HG03565 (cell line): ENCODE data around the gene CLEC2A.
"Not testable (repeated sequence)": the region's sequence is repeated elsewhere in the genome, so short reads cannot be mapped to it uniquely, and the experiment has no call there.

ENCODE experiments used
- ATAC-seq: cut with Tn5 transposase; IDR thresholded peaks from one replicate; pipeline ENCODE4 v1.9.1; 2021; ENCODE audit warnings: mild to moderate bottlenecking, moderate library complexity; ENCODE audit not compliant: unreplicated experiment

Gene CLEC2A

GRCh38 chr12:9932270-9932669 lies at the start of gene CLEC2A:
TSS of gene CLEC2A (minus strand) at chr12:9932370. CDS start at chr12:9932329, 41 bp downstream.
- no peak for ATAC-seq

DNA sequence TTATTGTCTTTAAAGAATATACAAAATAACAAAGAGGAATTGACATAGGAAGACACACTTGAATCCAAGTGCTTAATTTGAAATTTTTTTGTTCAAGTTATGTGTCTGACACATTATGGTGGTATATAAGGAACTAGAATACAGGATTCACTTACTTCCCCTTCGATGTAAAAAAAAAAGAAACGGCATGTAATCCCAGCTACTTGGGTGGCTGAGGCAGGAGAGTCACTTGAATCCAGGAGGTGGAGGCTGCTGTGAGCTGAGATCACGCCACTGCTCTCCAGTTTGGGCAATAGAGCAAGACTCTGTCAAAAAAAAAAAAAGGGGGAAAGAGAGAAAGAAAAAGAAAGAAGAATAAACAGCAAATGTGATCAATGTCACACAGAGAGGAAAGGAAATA lies 48.0 kb upstream of the CLEC2A start:
- ATAC-seq, result no peak

GRCh38 chr12:9977916-9978315 lies 45.7 kb upstream of the CLEC2A start:
- ATAC-seq, result no peak

DNA sequence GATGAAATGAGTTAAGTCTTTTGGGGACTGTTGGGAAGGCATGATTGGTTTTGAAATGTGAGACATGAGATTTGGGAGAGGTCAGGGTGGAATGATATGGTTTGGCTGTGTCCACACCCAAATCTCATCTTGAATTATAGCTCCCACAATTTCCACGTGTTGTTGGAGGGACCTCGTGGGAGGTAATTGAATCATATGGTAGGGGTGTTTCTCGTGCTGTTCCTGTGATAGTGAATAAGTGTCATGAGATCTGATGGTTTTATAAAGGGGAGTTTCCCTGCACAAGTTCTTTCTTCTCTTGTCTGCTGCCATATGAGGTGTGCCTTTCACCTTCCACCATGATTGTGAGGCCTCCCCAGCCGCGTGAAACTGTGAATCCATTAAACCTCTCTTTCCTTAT lies 44.5 kb upstream of the CLEC2A start:
- not testable (repeated sequence) for ATAC-seq

DNA sequence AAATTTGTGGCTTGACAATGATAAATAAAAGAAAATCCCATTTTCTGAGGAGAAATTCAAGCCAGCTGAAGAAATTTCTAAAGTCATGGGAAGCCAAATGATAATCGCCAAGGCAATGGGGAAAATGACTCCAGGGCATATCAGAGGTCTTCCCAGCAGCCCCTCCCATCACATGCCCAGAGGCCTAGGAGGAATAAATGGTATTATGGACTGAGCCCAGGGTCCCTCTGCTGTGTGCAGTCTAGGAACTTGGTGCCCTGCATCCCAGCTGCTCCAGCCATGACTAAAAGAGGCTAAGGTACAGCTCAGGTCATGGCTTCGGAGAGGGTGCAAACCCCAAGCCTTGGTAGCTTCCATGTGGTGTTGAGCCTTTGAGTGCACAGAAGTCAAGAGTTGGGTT lies 43.4 kb upstream of the CLEC2A start:
- ATAC-seq, result no peak

GRCh38 chr12:9974731-9975130 lies 42.6 kb upstream of the CLEC2A start:
- not testable (repeated sequence) for ATAC-seq

- no peak for ATAC-seq
Observed at GRCh38 chr12:9973949-9974348, 41.8 kb upstream of the CLEC2A start.

DNA sequence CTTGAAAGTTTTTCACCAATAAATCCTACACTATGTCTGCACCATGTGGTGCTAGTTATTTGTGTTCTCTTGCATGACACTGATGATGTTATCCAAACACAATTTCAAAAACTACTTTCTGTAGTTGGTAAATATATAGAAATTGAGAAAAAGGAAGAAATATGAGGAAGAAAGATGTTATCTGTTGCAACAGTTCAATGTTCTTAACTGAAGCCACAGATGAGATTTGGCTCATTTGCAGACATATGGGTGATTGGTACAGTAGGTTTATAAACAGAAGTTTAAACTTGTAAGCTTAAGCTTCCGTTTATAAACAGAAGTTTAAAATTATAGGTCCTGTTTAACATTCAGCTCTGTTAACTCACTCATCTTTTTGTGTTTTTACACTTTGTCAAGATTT lies 39.0 kb upstream of the CLEC2A start, which contains the start of gene CLEC12A:
Gene CLEC12A (plus strand): TSS at position 229 of the 400 bp plus-strand sequence. CDS start 188 bp downstream, outside the sequence.
- ATAC-seq, result no peak

DNA sequence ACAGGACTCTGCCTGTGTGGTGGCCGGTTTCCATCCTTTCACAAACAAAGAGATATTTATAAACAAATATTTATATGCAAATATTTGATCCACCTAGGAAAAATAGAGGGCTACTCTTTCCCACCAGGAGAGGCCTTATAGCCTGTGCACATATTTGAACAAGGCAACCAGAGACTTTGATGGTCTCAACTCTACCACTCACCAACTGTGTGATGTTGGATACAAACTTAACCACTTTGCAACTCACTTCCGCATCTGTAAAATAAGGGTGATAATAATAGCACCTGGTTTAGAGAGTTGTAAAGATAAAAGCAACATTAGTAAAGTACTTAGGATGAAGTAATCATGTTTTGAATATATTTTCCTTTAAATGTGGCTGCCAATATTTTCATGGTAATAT lies 37.5 kb upstream of the CLEC2A start:
- ATAC-seq, result no peak

DNA sequence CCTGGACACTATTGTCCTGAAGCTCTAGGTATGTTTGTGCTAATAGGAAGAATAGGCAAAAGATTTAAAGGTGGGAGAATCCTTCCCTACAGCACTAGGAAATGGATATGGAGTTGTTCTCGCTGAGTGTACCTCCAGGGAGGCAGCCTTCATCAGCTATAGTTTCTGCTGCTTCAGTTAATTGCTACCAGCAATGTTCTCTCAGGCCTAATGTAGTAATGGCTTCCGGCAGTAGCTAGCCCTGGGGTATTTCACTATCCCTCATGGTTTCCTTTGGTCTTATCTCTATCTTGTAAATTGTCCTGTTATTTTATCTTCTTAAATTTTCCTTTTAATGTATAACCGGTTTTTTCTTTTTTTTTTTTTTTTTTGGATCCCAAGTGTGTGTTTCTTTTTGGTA lies 29.7 kb upstream of the CLEC2A start:
- no peak for ATAC-seq

GRCh38 chr12:9961106-9961505 lies 28.9 kb upstream of the CLEC2A start:
- peak; percentile 60 for ATAC-seq

DNA sequence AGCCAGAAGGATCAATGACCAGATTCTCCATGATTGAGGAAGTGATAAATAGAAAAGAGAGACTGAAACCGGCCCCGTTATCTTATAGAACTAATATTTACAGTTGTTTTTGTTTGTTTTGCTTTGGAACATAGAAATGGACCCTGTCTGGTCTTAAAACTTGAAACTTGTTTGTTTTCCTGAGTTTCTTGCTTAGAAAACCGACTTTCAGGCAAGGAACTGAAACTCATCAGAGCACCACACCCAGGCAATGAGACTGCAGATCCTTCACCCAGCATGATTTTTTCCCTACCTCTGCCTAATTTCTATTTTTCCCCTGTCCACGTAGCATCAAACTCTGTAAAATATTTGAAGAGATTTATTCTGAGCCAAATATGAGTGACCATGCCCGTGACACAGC lies 28.4 kb upstream of the CLEC2A start:
- ATAC-seq, result no peak

GRCh38 chr12:9957834-9958233 lies 25.7 kb upstream of the CLEC2A start:
- no peak for ATAC-seq

DNA sequence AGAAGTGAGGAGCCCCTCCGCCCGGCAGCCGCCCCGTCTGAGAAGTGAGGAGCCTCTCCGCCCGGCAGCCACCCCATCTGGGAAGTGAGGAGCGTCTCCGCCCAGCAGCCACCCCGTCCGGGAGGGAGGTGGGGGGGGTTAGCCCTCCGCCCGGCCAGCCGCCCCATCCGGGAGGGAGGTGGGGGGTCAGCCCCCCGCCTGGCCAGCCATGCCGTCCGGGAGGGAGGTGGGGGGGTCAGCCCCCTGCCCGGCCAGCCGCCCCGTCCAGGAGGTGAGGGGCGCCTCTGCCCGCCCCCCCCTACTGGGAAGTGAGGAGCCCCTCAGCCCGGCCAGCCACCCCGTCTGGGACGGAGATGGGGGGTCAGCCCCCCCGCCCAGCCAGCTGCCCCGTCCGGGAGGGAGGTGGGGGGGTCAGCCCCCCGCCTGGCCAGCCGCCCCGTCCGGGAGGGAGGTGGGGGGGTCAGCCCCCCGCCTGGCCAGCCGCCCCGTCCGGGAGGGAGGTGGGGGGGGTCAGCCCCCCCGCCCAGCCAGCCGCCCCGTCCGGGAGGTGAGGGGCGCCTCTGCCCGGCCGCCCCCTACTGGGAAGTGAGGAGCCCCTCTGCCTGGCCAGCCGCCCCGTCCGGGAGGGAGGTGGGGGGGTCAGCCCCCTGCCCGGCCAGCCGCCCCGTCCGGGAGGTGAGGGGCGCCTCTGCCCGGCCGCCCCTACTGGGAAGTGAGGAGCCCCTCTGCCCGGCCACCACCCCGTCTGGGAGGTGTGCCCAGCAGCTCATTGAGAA lies 21.0 kb upstream of the CLEC2A start:
- not testable (repeated sequence) for ATAC-seq

- no peak for ATAC-seq
Observed at GRCh38 chr12:9951026-9951675, 19.0 kb upstream of the CLEC2A start.

- ATAC-seq, result peak; percentile 94
Observed at GRCh38 chr12:9948606-9949296, 16.6 kb upstream of the CLEC2A start.

DNA sequence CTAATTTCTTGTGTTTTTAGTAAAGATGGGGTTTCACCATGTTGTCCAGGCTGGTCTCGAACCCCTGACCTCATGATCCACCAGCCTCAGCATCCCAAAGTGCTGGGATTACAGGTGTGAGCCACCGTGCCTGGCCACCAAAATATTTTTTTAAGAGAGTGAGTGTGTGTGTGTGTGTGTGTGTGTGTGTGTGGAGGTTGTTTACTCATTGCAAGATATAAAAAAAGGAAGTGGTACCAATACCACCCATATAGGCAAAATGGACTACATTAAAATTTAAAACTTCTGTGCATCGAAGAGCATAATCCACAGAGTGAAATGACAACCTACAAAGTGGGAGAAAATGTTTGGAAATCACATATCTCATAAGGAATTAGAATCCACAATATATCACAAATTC lies 15.5 kb upstream of the CLEC2A start:
- no peak for ATAC-seq

GRCh38 chr12:9944391-9944790 lies 12.2 kb upstream of the CLEC2A start:
- no peak for ATAC-seq

- ATAC-seq, result peak; percentile 43
Observed at GRCh38 chr12:9943240-9943639, 11.1 kb upstream of the CLEC2A start.

DNA sequence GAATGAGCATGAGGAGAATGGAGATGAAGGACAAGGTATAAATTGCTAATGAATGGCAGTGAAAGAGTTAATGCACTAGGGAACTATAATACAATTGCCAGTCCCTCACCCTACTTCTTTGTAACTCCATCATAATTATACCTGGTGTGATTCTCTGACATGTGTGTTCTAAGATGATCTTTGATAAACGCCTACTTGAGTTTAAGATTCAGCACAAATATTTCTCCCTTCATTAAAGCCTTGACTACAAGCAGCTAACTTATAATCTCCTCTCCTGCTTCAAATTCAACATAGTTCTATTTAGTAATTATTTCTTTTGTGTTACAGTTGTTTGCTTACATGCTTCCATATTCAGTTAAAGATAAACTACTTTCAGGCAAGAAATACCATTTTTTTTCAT lies 9.7 kb upstream of the CLEC2A start:
- no peak for ATAC-seq

- ATAC-seq, result no peak
Observed at GRCh38 chr12:9940375-9940774, 8.2 kb upstream of the CLEC2A start.

- no peak for ATAC-seq
Observed at GRCh38 chr12:9936591-9936990, 4.4 kb upstream of the CLEC2A start.
